ENCODE measurements around the gene NTRK1. TPM values are rescaled to one million over a fixed set of nuclear protein-coding genes. Genes with fewer than 3 reads are reported as not detected.

The NTRK1 gene
- total and polyA plus RNA-seq, 2 donors (not counting 1 experiment from before 2014, with no cell fraction given): not detected

DNA sequence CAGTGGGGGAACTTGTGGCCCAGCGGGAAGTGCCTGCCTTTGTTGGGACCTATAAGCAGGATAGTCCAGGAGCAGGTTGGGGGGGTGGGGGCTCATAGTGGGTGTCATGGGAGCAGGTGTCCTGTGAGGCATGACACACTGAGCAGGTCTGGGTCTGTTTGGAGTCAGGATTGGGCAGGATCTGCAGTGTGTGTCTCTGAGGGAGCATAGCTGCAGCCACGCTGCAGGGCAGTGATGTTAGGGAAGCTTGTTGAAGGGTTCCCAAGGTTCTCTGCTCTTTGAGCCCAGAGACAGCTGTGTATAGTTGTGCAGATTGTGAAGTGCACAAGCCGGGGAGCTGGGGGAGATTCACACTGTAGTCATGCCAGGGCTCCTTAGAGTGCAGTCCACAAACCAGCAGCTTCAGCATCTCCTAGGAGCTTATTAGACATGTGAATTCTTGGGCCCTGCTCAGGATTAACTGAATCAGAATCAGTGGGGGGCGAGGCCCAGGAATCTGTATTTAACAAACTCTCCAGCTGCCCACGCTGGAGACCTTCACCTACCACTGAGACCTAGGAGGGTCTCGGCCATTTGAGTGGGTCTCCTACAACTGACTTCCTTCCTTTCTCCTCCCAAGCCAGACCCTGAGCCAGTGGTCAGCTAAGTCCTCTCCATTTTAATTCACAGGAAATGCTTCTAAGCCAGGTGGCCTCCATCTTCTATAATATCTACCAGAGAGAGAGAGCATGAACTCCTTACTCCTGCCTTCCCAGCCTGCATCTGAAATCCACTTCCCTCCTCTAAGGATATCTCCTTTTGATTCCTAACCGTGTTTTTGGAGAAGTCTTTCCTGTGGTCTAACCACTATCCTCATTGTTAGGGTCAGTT is 12.8 kb upstream of the NTRK1 start:
- Histone ChIP-seq H3K4me2 (ENCODE audit: extremely low read depth, insufficient read depth, low read length) (no peak overlapping the region), H3K4me1 (ENCODE audit: control insufficient read depth, extremely low read depth, insufficient read depth, low read length) (peaks cover 3% of the 10 kb centered on the region), H3K36me3 (ENCODE audit: control insufficient read depth, insufficient read depth, low read length) (no peaks in the 10 kb centered on the region), H3K27me3 (ENCODE audit: control insufficient read depth, insufficient read depth, low read length) (peaks cover 59% of the 10 kb centered on the region), H3K9me3 (ENCODE audit: control insufficient read depth, insufficient read depth, low read depth, low read length) (no peaks in the 10 kb centered on the region), H3K9ac (ENCODE audit: insufficient read depth, low read length) (no peak overlapping the region), H3K79me2 (ENCODE audit: control insufficient read depth, insufficient read depth, low read length) (no peaks in the 10 kb centered on the region), H3K4me3 (replicated peaks in 1 of 4; ENCODE audit: control extremely low read depth in 1 of 4, insufficient read depth in 1 of 4, low read depth in 3 of 4, low read length in 4 of 4) (no peak overlapping the region), H4K20me1 (ENCODE audit: control insufficient read depth, extremely low read depth, insufficient read depth, low read length) (no peaks in the 10 kb centered on the region), H2AFZ (ENCODE audit: low read length) (no peak overlapping the region), H3K27ac (ENCODE audit: insufficient read depth, low read length) (no peak overlapping the region)
- DNase-seq (ENCODE audit: low read depth in 2 of 2): no peak
- TF ChIP-seq, protein P1, sequence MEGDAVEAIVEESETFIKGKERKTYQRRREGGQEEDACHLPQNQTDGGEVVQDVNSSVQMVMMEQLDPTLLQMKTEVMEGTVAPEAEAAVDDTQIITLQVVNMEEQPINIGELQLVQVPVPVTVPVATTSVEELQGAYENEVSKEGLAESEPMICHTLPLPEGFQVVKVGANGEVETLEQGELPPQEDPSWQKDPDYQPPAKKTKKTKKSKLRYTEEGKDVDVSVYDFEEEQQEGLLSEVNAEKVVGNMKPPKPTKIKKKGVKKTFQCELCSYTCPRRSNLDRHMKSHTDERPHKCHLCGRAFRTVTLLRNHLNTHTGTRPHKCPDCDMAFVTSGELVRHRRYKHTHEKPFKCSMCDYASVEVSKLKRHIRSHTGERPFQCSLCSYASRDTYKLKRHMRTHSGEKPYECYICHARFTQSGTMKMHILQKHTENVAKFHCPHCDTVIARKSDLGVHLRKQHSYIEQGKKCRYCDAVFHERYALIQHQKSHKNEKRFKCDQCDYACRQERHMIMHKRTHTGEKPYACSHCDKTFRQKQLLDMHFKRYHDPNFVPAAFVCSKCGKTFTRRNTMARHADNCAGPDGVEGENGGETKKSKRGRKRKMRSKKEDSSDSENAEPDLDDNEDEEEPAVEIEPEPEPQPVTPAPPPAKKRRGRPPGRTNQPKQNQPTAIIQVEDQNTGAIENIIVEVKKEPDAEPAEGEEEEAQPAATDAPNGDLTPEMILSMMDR (conservative IDR thresholded peaks at IDR 0.05 in 1 of 2, IDR thresholded peaks at IDR 0.05 in 1 of 2; ENCODE audit: low read depth in 1 of 2, low read length in 2 of 2): no peak
- TF ChIP-seq EZH2 (IDR thresholded peaks at IDR 0.05; ENCODE audit: low read length, missing control alignments): peak; percentile 46

DNA sequence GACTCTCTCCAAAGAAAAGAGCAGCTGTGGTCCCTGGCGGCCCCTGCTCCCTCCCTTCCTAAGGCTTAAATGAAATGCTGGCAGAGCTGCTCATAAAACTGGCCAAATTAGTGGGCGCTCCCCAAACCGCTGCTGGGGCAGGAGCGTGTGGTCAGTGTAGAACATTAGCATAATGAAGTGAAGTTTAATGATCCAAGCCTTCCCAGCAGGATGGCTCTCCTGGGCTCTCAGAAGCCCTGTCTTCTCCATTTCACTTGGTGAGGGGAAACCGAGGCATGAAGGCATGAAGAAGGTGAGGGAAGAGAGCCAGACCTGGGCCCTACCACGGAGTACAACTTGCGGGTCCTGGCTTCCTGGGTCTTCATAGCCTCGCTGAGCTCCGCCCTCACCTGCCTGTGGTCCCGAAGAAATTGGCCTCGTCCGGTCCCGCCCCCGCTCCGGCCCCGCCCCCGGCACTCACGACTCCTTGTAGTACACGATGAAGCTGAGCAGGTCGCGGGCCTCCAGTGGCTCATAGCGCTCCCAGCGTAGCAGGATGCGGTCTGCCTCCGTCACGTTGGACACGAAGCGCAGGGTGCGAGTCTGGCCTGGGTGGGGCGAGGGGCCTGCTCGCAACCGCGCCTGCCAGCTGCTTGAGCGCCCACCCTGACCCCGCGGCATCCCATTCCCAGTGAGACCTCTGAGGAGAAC is 12.1 kb upstream of the NTRK1 start:
- no peak overlapping the region for H3K4me2 ChIP-seq (ENCODE audit: extremely low read depth, insufficient read depth, low read length)
- DNase-seq (ENCODE audit: low read depth in 2 of 2): peak in 1 of 2 donors; percentile 49
- H3K4me3 ChIP-seq (replicated peaks in 1 of 4; ENCODE audit: control extremely low read depth in 1 of 4, insufficient read depth in 1 of 4, low read depth in 3 of 4, low read length in 4 of 4): no peak overlapping the region
- H3K79me2 ChIP-seq (ENCODE audit: control insufficient read depth, insufficient read depth, low read length): no peaks in the 10 kb centered on the region
- H3K9me3 ChIP-seq (ENCODE audit: control insufficient read depth, insufficient read depth, low read depth, low read length): no peaks in the 10 kb centered on the region
- no peaks in the 10 kb centered on the region for H4K20me1 ChIP-seq (ENCODE audit: control insufficient read depth, extremely low read depth, insufficient read depth, low read length)
- peaks cover 3% of the 10 kb centered on the region for H3K4me1 ChIP-seq (ENCODE audit: control insufficient read depth, extremely low read depth, insufficient read depth, low read length)
- H3K9ac ChIP-seq (ENCODE audit: insufficient read depth, low read length): no peak overlapping the region
- H3K27me3 ChIP-seq (ENCODE audit: control insufficient read depth, insufficient read depth, low read length): peaks cover 57% of the 10 kb centered on the region
- no peaks in the 10 kb centered on the region for H3K36me3 ChIP-seq (ENCODE audit: control insufficient read depth, insufficient read depth, low read length)
- H3K27ac ChIP-seq (ENCODE audit: insufficient read depth, low read length): no peak overlapping the region
- no peak for TF ChIP-seq EZH2 (IDR thresholded peaks at IDR 0.05; ENCODE audit: low read length, missing control alignments)
- TF ChIP-seq, protein P1 (conservative IDR thresholded peaks at IDR 0.05 in 1 of 2, IDR thresholded peaks at IDR 0.05 in 1 of 2; ENCODE audit: low read depth in 1 of 2, low read length in 2 of 2): no peak
- H2AFZ ChIP-seq (ENCODE audit: low read length): no peak overlapping the region

DNA sequence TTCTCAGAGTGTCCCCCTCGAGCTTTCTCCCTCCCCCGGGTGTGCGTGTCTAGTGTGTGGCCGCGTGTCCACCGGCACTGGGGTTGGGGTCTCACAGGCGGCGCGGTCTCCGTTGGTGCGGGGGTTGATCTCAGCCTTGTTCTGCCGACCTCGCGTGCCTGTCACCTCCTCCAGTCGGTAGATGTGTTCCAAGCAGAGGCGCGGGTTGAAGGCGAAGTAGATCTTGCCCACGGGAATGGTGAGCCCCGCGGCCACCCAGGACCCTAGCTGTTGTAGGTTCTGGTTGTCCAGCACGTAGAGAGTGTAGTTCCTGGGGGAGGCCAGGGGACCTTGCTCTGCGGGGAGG is 11.5 kb upstream of the NTRK1 start:
- peaks cover 3% of the 10 kb centered on the region for H3K4me1 ChIP-seq (ENCODE audit: control insufficient read depth, extremely low read depth, insufficient read depth, low read length)
- H3K9ac ChIP-seq (ENCODE audit: insufficient read depth, low read length): no peak overlapping the region
- no peak overlapping the region for H3K4me2 ChIP-seq (ENCODE audit: extremely low read depth, insufficient read depth, low read length)
- TF ChIP-seq, protein P1 (conservative IDR thresholded peaks at IDR 0.05 in 1 of 2, IDR thresholded peaks at IDR 0.05 in 1 of 2; ENCODE audit: low read depth in 1 of 2, low read length in 2 of 2): no peak
- peak; percentile 43 for TF ChIP-seq EZH2 (IDR thresholded peaks at IDR 0.05; ENCODE audit: low read length, missing control alignments)
- no peak overlapping the region for H3K4me3 ChIP-seq (replicated peaks in 1 of 4; ENCODE audit: control extremely low read depth in 1 of 4, insufficient read depth in 1 of 4, low read depth in 3 of 4, low read length in 4 of 4)
- no peaks in the 10 kb centered on the region for H3K36me3 ChIP-seq (ENCODE audit: control insufficient read depth, insufficient read depth, low read length)
- H3K9me3 ChIP-seq (ENCODE audit: control insufficient read depth, insufficient read depth, low read depth, low read length): no peaks in the 10 kb centered on the region
- H4K20me1 ChIP-seq (ENCODE audit: control insufficient read depth, extremely low read depth, insufficient read depth, low read length): no peaks in the 10 kb centered on the region
- H3K79me2 ChIP-seq (ENCODE audit: control insufficient read depth, insufficient read depth, low read length): no peaks in the 10 kb centered on the region
- peaks cover 55% of the 10 kb centered on the region for H3K27me3 ChIP-seq (ENCODE audit: control insufficient read depth, insufficient read depth, low read length)
- H2AFZ ChIP-seq (ENCODE audit: low read length): no peak overlapping the region
- H3K27ac ChIP-seq (ENCODE audit: insufficient read depth, low read length): no peak overlapping the region
- no peak for DNase-seq (ENCODE audit: low read depth in 2 of 2)
